Neuronal stem cell (in vitro differentiated cells): Measurements from ENCODE around the gene GPRC5A.

Experiments
- DNase-seq: peaks from one replicate; pipeline ENCODE4 v3.0.0-alpha.2; 2013; ENCODE audit warnings: low spot score
- H2AFZ ChIP-seq: one replicate; pipeline ENCODE4 v1.6.1; 2013; ENCODE audit warnings: mild to moderate bottlenecking, low read length, inconsistent platforms
- H2AK5ac ChIP-seq: 2 replicates; pipeline ENCODE4 v1.6.1; 2013; ENCODE audit warnings: low read depth, mild to moderate bottlenecking, inconsistent platforms, low read length, moderate library complexity, mixed read lengths
- H2BK120ac ChIP-seq: 2 replicates; pipeline ENCODE4 v1.6.1; 2013; ENCODE audit warnings: low read depth, mild to moderate bottlenecking, inconsistent platforms, low read length, moderate library complexity, mixed read lengths
- H2BK12ac ChIP-seq: one replicate; pipeline ENCODE4 v1.6.1; 2013; ENCODE audit warnings: low read length, inconsistent platforms
- H2BK15ac ChIP-seq: 2 replicates; pipeline ENCODE4 v1.6.1; 2013; ENCODE audit warnings: mild to moderate bottlenecking, low read length, inconsistent platforms, mixed read lengths
- H2BK5ac ChIP-seq: one replicate; pipeline ENCODE4 v1.6.1; 2013; ENCODE audit warnings: inconsistent platforms, mild to moderate bottlenecking, low read length, moderate library complexity
- H3K14ac ChIP-seq: one replicate; pipeline ENCODE4 v1.6.1; 2013; ENCODE audit warnings: low read length, inconsistent platforms
- H3K18ac ChIP-seq: 2 replicates; pipeline ENCODE4 v1.6.1; 2013; ENCODE audit warnings: low read length, inconsistent platforms
- H3K23ac ChIP-seq: 2 replicates; pipeline ENCODE4 v1.6.1; 2013; ENCODE audit warnings: low read depth, mild to moderate bottlenecking, mixed read lengths, low read length, inconsistent platforms; ENCODE audit not compliant: poor library complexity
- H3K27ac ChIP-seq: replicated peaks from 3 replicates; pipeline ENCODE4 v1.5.1; 2013; ENCODE audit warnings: low read length, inconsistent platforms
- H3K27me3 ChIP-seq, 3 experiments: 2 replicates each; pipeline ENCODE4 v1.6.1; 2013; ENCODE audit warnings: low read length in 3 of 3, mild to moderate bottlenecking in 2 of 3, inconsistent platforms in 1 of 3, low read depth in 1 of 3, mixed read lengths in 1 of 3, moderate library complexity in 1 of 3; ENCODE audit not compliant: control insufficient read depth in 3 of 3, insufficient read depth in 3 of 3
- H3K36me3 ChIP-seq, 2 donors: replicated peaks in 1 of 2; 2 replicates each; pipeline ENCODE4 v1.6.1; 2013; ENCODE audit warnings: low read length in 2 of 2; ENCODE audit not compliant: control insufficient read depth in 2 of 2, insufficient read depth in 2 of 2
- H3K4ac ChIP-seq: 2 replicates; pipeline ENCODE4 v1.6.1; 2013; ENCODE audit warnings: inconsistent platforms, mild to moderate bottlenecking, low read length, moderate library complexity
- H3K4me1 ChIP-seq, 2 donors: 1 replicate in 1 of 2; 2 replicates in 1 of 2; pipeline ENCODE4 v1.6.1; 2013; ENCODE audit warnings: low read length in 2 of 2, low read depth in 1 of 2; ENCODE audit not compliant: control insufficient read depth in 2 of 2, insufficient read depth in 1 of 2
- H3K4me2 ChIP-seq: one replicate; pipeline ENCODE4 v1.6.1; 2013; ENCODE audit warnings: mild to moderate bottlenecking, low read length, inconsistent platforms; ENCODE audit not compliant: insufficient read depth, poor library complexity, severe bottlenecking
- H3K4me3 ChIP-seq, 2 donors: 2 replicates each; pipeline ENCODE4 v1.5.1; 2013; ENCODE audit warnings: low read length in 2 of 2, mild to moderate bottlenecking in 2 of 2, inconsistent platforms in 1 of 2, moderate library complexity in 1 of 2
- H3K79me1 ChIP-seq: one replicate; pipeline ENCODE4 v1.6.1; 2013; ENCODE audit warnings: low read depth, mild to moderate bottlenecking, inconsistent platforms, low read length, moderate library complexity
- H3K9ac ChIP-seq: one replicate; pipeline ENCODE4 v1.6.1; 2013; ENCODE audit warnings: mild to moderate bottlenecking, low read depth, low read length, inconsistent platforms; ENCODE audit not compliant: poor library complexity
- H3K9me3 ChIP-seq, 2 donors: replicated peaks in 1 of 2; 2 replicates each; pipeline versions ENCODE3 to v1.6.1; 2013; ENCODE audit warnings: low read length in 2 of 2, mild to moderate bottlenecking in 2 of 2, inconsistent platforms in 1 of 2, low read depth in 1 of 2, mixed read lengths in 1 of 2, moderate library complexity in 1 of 2; ENCODE audit not compliant: control insufficient read depth in 2 of 2, insufficient read depth in 1 of 2
- H4K8ac ChIP-seq: one replicate; pipeline ENCODE4 v1.6.1; 2013; ENCODE audit warnings: low read depth, mild to moderate bottlenecking, inconsistent platforms, low read length, moderate library complexity
- H4K91ac ChIP-seq: one replicate; pipeline ENCODE4 v1.6.1; 2013; ENCODE audit warnings: low read length, low read depth, mild to moderate bottlenecking, inconsistent platforms; ENCODE audit not compliant: poor library complexity
- WGBS, 2 donors: extraction: QIAGEN DNeasy Blood & Tissue Kit; methylation state at CpG; one replicate each; pipeline ENCODE4 v1.1.7; 2013; ENCODE audit warnings: missing lambda C conversion rate in 2 of 2, mixed read lengths in 1 of 2; ENCODE audit not compliant: insufficient read length in 2 of 2, insufficient replicate concordance in 1 of 2; ENCODE audit errors: extremely low coverage in 2 of 2; 5-methylcytosine and 5-hydroxymethylcytosine counted together

Gene GPRC5A

GRCh38 chr12:12929696-12930095 is 38.3 kb downstream of the GPRC5A start:
- Histone ChIP-seq H3K4me2 (no peak overlapping the region), H4K91ac (no peak overlapping the region), H3K36me3 (no peaks in the 10 kb centered on the region), H3K4me3 (no peak overlapping the region), H3K27ac (no peak overlapping the region), H2BK5ac (no peak overlapping the region), H2AFZ (no peak overlapping the region), H3K27me3 (no peaks in the 10 kb centered on the region), H2BK120ac (no peak overlapping the region), H4K8ac (no peak overlapping the region), H3K9me3 (peaks cover 0 to 6% of the 10 kb centered on the region in 2 donors), H3K79me1 (no peaks in the 10 kb centered on the region), H3K18ac (no peak overlapping the region), H3K23ac (no peak overlapping the region), H2BK15ac (no peak overlapping the region), H3K4ac (no peak overlapping the region), H3K14ac (no peak overlapping the region), H2AK5ac (no peak overlapping the region), H2BK12ac (no peak overlapping the region), H3K9ac (no peak overlapping the region), H3K4me1 (peaks cover 2 to 10% of the 10 kb centered on the region in 2 donors)
- WGBS, 2 donors = no CpG with 5 or more reads among the region's 6 CpGs
- no peak for DNase-seq

- no peak overlapping the region for H2BK120ac ChIP-seq
- DNase-seq = no peak
- no CpG with 5 or more reads among the region's 2 CpGs for WGBS, 2 donors
- H3K9ac ChIP-seq = no peak overlapping the region
- H3K4me1 ChIP-seq = peaks cover 2 to 8% of the 10 kb centered on the region in 2 donors
- H3K23ac ChIP-seq = no peak overlapping the region
- no peak overlapping the region for H3K4ac ChIP-seq
- no peak overlapping the region for H3K18ac ChIP-seq
- no peak overlapping the region for H4K8ac ChIP-seq
- H2BK15ac ChIP-seq = no peak overlapping the region
- H3K9me3 ChIP-seq = peaks cover 0 to 6% of the 10 kb centered on the region in 2 donors
- H3K79me1 ChIP-seq = no peaks in the 10 kb centered on the region
- no peak overlapping the region for H2BK5ac ChIP-seq
- no peak overlapping the region for H2BK12ac ChIP-seq
- no peaks in the 10 kb centered on the region for H3K36me3 ChIP-seq
- no peak overlapping the region for H2AFZ ChIP-seq
- no peak overlapping the region for H3K27ac ChIP-seq
- H4K91ac ChIP-seq = no peak overlapping the region
- no peak overlapping the region for H3K4me3 ChIP-seq
- H3K27me3 ChIP-seq = no peaks in the 10 kb centered on the region
- no peak overlapping the region for H2AK5ac ChIP-seq
- H3K14ac ChIP-seq = no peak overlapping the region
- no peak overlapping the region for H3K4me2 ChIP-seq
Observed at GRCh38 chr12:12930633-12931219, 39.4 kb downstream of the GPRC5A start.

GRCh38 chr12:12933742-12934141 is 42.4 kb downstream of the GPRC5A start:
- WGBS, 2 donors = no CpG with 5 or more reads among the region's 4 CpGs
- Histone ChIP-seq H4K8ac (no peak overlapping the region), H3K9me3 (no peaks in the 10 kb centered on the region), H3K36me3 (no peaks in the 10 kb centered on the region), H3K4me1 (peaks cover 4 to 8% of the 10 kb centered on the region in 2 donors), H3K4ac (no peak overlapping the region), H3K23ac (no peak overlapping the region), H3K9ac (no peak overlapping the region), H2BK120ac (no peak overlapping the region), H3K27me3 (no peaks in the 10 kb centered on the region), H2AK5ac (no peak overlapping the region), H3K14ac (no peak overlapping the region), H2AFZ (no peak overlapping the region), H4K91ac (no peak overlapping the region), H3K79me1 (no peaks in the 10 kb centered on the region), H3K27ac (no peak overlapping the region), H2BK12ac (no peak overlapping the region), H2BK5ac (no peak overlapping the region), H3K18ac (no peak overlapping the region), H3K4me2 (no peak overlapping the region), H2BK15ac (no peak overlapping the region), H3K4me3 (no peak overlapping the region)
- DNase-seq = no peak

- Histone ChIP-seq H3K4me3 (no peak overlapping the region), H3K9me3 (no peaks in the 10 kb centered on the region), H2AFZ (peak overlapping the region; percentile 6), H3K4ac (no peak overlapping the region), H3K27ac (no peak overlapping the region), H4K8ac (no peak overlapping the region), H2AK5ac (no peak overlapping the region), H2BK120ac (no peak overlapping the region), H3K27me3 (no peaks in the 10 kb centered on the region), H3K18ac (no peak overlapping the region), H3K23ac (no peak overlapping the region), H3K4me2 (no peak overlapping the region), H3K4me1 (peaks cover 4 to 8% of the 10 kb centered on the region in 2 donors), H3K36me3 (no peaks in the 10 kb centered on the region), H3K79me1 (no peaks in the 10 kb centered on the region), H3K14ac (no peak overlapping the region), H3K9ac (no peak overlapping the region), H2BK12ac (no peak overlapping the region), H2BK5ac (no peak overlapping the region), H2BK15ac (no peak overlapping the region), H4K91ac (no peak overlapping the region)
- no peak for DNase-seq
- no CpG with 5 or more reads among the region's 8 CpGs for WGBS, 2 donors
Observed at GRCh38 chr12:12934556-12934955, 43.2 kb downstream of the GPRC5A start.
